Smooth muscle cell (in vitro differentiated cells): ENCODE measurements around the gene GRK5. TPM values are rescaled to one million over a fixed set of nuclear protein-coding genes. Genes with fewer than 3 reads are reported as not detected.

Source experiments
- DNase-seq: peaks from one replicate; lab custom pipeline; 2025; ENCODE audit not compliant: unreplicated experiment; lab: John Stamatoyannopoulos, UW
- H2AFZ ChIP-seq: fragments of 200-600 bp; sonication (generic); 2 replicates; pipeline ENCODE4 v1.6.0; 2016; ENCODE audit warnings: antibody characterized with exemption, low read depth, mild to moderate bottlenecking
- H3F3A ChIP-seq: fragments of 200-600 bp; sonication (generic); 2 replicates; pipeline ENCODE4 v1.6.0; 2017; ENCODE audit warnings: antibody characterized with exemption, low read depth
- H3K27ac ChIP-seq: fragments of 200-600 bp; sonication (generic); 2 replicates; pipeline ENCODE4 v1.5.1; 2016; ENCODE audit warnings: low read depth, mild to moderate bottlenecking
- H3K27me3 ChIP-seq: fragments of 200-600 bp; sonication (generic); 2 replicates; pipeline ENCODE4 v1.6.1; 2016; ENCODE audit warnings: low read depth, mild to moderate bottlenecking
- H3K36me3 ChIP-seq: fragments of 200-600 bp; sonication (generic); 2 replicates; pipeline ENCODE4 v1.5.1; 2016; ENCODE audit warnings: low read depth
- H3K4me1 ChIP-seq: fragments of 200-600 bp; sonication (generic); 2 replicates; pipeline ENCODE4 v1.5.1; 2016; ENCODE audit warnings: low read depth
- H3K4me2 ChIP-seq: fragments of 200-600 bp; sonication (generic); 2 replicates; pipeline ENCODE4 v1.6.0; 2016; ENCODE audit warnings: mild to moderate bottlenecking
- H3K4me3 ChIP-seq: fragments of 200-600 bp; sonication (generic); 2 replicates; pipeline ENCODE4 v1.5.1; 2016; ENCODE audit warnings: mild to moderate bottlenecking
- H3K79me2 ChIP-seq: fragments of 200-600 bp; sonication (generic); 2 replicates; pipeline ENCODE4 v1.6.0; 2016; ENCODE audit warnings: low read depth, mild to moderate bottlenecking
- H3K9ac ChIP-seq: fragments of 200-600 bp; sonication (generic); 2 replicates; pipeline ENCODE4 v1.6.0; 2016; ENCODE audit warnings: low read depth
- H3K9me3 ChIP-seq: fragments of 200-600 bp; sonication (generic); replicated peaks from 2 replicates; pipeline ENCODE4 v1.5.1; 2016; ENCODE audit warnings: low read depth
- H4K20me1 ChIP-seq: fragments of 200-600 bp; sonication (generic); 2 replicates; pipeline ENCODE4 v1.6.0; 2016; ENCODE audit warnings: low read depth
- WGBS: methylation state at CpG from one replicate; pipeline ENCODE4 v1.1.7; 2016; ENCODE audit warnings: low lambda C conversion rate; 5-methylcytosine and 5-hydroxymethylcytosine counted together
- polyA plus RNA-seq: library from polyadenylated mRNA; unstranded; fragments of >200 nt; fragmentation: Nextera tagmentation; extraction: Ambion mirVana; gene quantifications from 2 replicates; pipeline ENCODE4 v1.2.1, GENCODE V29; 2016
- total RNA-seq: library from RNA; depleted of rRNA; stranded (reverse); fragments of >200 nt; gene quantifications from 2 replicates; pipeline ENCODE4 v1.2.3, GENCODE V29; 2014
- TF ChIP-seq, protein P1 (sequence below): fragments of 200-600 bp; sonication (generic); IDR thresholded peaks from 2 replicates; pipeline ENCODE4 v1.5.1; 2017; ENCODE audit warnings: borderline replicate concordance, mild to moderate bottlenecking, antibody characterized with exemption; ENCODE audit not compliant: insufficient read depth, poor library complexity, severe bottlenecking

Gene GRK5
- total and polyA plus RNA-seq, 2 experiments from 2014 or later: 4.4 to 5.2 TPM

DNA sequence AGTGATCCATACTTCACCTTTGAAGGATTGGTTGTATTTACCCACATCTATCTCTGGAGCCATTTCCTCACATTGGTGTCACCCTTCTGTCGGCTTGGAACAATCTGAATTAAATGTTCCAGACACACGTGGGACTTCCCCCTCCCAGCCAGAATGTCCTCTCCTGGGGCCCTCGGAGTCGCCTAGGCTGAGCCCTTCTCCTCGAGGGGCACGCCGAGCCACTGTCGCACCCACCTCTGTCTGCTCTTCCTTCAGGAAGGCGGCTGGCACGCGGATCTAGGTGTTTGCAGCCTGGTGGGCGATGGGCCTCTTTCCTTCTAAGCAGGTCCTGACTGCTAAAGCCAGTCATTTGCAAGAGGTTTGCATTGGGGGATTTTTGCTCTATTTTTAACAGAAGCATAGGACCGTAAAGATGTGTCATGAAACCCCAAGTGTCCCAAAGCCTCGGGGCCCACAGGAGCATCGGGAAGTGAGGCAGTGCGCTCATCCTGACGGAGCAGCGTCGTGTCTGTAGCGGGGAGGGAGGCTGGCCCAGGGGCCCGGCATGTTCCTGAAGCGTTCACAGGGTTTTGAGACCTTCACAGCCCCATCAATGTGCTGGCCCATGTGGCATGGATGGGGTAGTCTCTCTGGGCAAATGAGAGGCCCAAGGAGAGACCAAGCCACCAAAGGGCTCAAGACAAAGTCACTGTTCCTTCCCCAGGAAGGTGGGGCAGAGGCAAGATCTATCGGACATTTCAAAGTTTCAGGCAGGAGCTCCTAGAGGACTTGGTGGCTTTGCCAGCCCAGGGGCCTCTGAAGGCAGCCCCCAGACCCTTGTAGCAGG, 248.5 kb downstream of the GRK5 start:
- no peaks in the 10 kb centered on the region for H3K9me3 ChIP-seq
- TF ChIP-seq, protein P1, sequence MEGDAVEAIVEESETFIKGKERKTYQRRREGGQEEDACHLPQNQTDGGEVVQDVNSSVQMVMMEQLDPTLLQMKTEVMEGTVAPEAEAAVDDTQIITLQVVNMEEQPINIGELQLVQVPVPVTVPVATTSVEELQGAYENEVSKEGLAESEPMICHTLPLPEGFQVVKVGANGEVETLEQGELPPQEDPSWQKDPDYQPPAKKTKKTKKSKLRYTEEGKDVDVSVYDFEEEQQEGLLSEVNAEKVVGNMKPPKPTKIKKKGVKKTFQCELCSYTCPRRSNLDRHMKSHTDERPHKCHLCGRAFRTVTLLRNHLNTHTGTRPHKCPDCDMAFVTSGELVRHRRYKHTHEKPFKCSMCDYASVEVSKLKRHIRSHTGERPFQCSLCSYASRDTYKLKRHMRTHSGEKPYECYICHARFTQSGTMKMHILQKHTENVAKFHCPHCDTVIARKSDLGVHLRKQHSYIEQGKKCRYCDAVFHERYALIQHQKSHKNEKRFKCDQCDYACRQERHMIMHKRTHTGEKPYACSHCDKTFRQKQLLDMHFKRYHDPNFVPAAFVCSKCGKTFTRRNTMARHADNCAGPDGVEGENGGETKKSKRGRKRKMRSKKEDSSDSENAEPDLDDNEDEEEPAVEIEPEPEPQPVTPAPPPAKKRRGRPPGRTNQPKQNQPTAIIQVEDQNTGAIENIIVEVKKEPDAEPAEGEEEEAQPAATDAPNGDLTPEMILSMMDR: no peak
- no peaks in the 10 kb centered on the region for H3K4me1 ChIP-seq
- no peaks in the 10 kb centered on the region for H3F3A ChIP-seq
- H3K36me3 ChIP-seq: no peaks in the 10 kb centered on the region
- WGBS: 94% methylated on average over 23 of the region's 23 CpGs
- no peaks in the 10 kb centered on the region for H4K20me1 ChIP-seq
- no peak overlapping the region for H2AFZ ChIP-seq
- H3K9ac ChIP-seq: no peak overlapping the region
- no peak overlapping the region for H3K4me2 ChIP-seq
- no peak overlapping the region for H3K4me3 ChIP-seq
- DNase-seq: no peak
- H3K27ac ChIP-seq: no peak overlapping the region
- H3K27me3 ChIP-seq: no peaks in the 10 kb centered on the region
- no peaks in the 10 kb centered on the region for H3K79me2 ChIP-seq

GRCh38 chr10:119456435-119456810, 249.1 kb downstream of the GRK5 start:
- Histone ChIP-seq H3K27me3 (no peaks in the 10 kb centered on the region), H3K27ac (no peak overlapping the region), H3K36me3 (no peaks in the 10 kb centered on the region), H3K9me3 (no peaks in the 10 kb centered on the region), H3K4me3 (no peak overlapping the region), H2AFZ (no peak overlapping the region), H3K79me2 (no peaks in the 10 kb centered on the region), H3K9ac (no peak overlapping the region), H3K4me1 (no peaks in the 10 kb centered on the region), H3K4me2 (no peak overlapping the region), H4K20me1 (no peaks in the 10 kb centered on the region), H3F3A (no peaks in the 10 kb centered on the region)
- TF ChIP-seq, protein P1: no peak
- DNase-seq: no peak
- 88% methylated on average over 7 of the region's 7 CpGs for WGBS

DNA sequence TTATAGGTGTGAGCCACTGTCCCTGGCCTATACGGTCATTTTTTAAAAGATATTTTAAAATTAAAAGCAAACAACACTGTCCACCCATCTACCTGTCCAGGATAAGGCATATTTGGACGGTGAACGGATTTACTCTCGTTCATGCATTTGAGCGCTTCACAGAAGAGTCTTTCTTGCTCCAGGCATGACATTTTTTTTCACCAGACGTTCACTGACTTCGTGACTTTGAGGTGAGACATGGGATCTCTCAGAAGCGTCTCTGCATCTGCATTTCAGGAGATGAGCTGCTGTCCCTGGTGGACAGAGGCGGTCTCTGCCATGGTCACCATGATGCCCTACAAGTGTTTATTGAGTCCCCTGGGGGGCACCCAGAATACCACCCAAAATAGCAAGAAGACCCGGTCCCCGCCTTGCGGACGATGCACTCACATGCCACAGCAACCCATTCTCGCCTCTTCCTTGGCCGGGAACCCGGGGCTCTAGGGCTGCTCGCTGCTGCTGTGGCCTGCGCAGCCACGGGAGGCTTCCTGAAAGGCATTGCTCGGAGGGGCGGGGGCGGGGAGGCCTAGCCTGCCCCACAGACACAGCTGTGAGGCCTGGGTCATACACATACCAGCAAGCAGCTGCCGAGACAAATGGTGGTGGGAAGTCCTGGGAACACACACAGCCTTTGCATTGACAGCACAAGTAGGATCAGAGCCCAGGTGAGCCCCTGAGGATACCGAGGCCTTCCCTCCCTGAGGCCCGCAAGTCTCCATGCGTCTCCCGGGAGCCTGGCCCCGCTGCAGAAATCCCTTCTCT, 250.8 kb downstream of the GRK5 start:
- H3K9ac ChIP-seq: no peak overlapping the region
- H4K20me1 ChIP-seq: no peaks in the 10 kb centered on the region
- no peak for DNase-seq
- no peaks in the 10 kb centered on the region for H3F3A ChIP-seq
- H3K79me2 ChIP-seq: no peaks in the 10 kb centered on the region
- no peaks in the 10 kb centered on the region for H3K36me3 ChIP-seq
- no peak overlapping the region for H3K4me2 ChIP-seq
- TF ChIP-seq, protein P1: no peak
- H3K4me3 ChIP-seq: no peak overlapping the region
- WGBS: 88% methylated on average over 28 of the region's 28 CpGs
- H3K27me3 ChIP-seq: no peaks in the 10 kb centered on the region
- no peaks in the 10 kb centered on the region for H3K9me3 ChIP-seq
- no peaks in the 10 kb centered on the region for H3K4me1 ChIP-seq
- no peak overlapping the region for H2AFZ ChIP-seq
- no peak overlapping the region for H3K27ac ChIP-seq
